Measurements from ENCODE around the gene TEP1. TPM values are rescaled to one million over a fixed set of nuclear protein-coding genes. Genes with fewer than 3 reads are reported as not detected.

The TEP1 gene
- total and polyA plus RNA-seq, 2 experiments from 2014 or later: 5.2 to 12.9 TPM

DNA sequence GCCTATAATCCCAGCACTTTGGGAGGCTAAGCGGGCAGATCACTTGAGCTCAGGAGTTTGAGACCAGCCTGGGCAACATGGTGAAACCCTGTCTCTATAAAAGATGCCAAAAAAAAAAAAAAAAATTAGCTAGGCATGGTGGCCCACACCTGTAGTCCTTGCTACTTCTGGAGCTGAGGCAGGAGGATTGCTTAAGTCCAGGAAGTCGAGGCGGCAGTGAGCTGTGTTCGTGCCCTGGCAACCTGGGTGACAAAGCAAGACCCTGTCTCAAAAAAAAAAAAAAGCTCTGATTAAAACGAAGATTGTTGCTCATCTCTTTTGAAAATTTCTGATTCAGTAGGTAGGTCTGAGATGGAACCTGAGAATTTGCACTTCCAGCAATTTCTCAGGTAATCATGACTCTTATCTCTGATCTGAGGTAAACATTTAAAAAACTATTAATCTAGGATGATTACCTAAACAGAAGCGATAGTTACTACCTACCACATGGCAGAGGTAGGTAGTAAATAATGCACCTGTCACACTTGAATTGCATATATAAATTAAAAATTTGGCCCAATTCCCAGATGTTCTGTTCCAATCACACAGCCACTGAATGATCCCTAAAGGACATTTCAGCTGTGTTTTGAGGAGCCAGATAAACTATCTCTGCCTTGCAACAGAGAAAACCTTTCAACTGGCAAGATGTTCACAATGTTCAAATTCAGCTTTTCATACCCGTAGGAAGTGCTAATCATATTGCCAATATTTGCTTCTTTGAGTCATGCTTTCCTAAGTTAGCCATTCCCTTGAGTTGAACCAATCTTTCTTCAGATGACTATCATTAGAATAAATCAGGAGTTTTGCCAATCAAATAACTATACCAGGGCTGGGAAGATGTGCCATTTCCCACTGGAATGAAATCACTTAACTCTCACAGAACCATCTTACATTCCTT is 4.2 kb upstream of the TEP1 start:
- no peaks in the 10 kb centered on the region for H3K4me1 ChIP-seq (ENCODE audit: insufficient read depth)
- DNase-seq: no peak
- no peak overlapping the region for H3K27ac ChIP-seq
- H3K4me2 ChIP-seq (ENCODE audit: unreplicated experiment): no peak overlapping the region
- no peak for TF ChIP-seq EZH2phosphoT487 (IDR thresholded peaks at IDR 0.05; ENCODE audit: insufficient read depth, low read depth)
- TF ChIP-seq EZH2 (IDR thresholded peaks at IDR 0.05; ENCODE audit: insufficient read depth, poor library complexity, severe bottlenecking): no peak
- no peak overlapping the region for H2AFZ ChIP-seq
- H3K9me2 ChIP-seq (ENCODE audit: insufficient read depth): no peaks in the 10 kb centered on the region
- H3K4me3 ChIP-seq: no peak overlapping the region
- no peaks in the 10 kb centered on the region for H3K27me3 ChIP-seq (replicated peaks; ENCODE audit: insufficient read depth)
- H3K79me2 ChIP-seq (ENCODE audit: insufficient read depth): no peaks in the 10 kb centered on the region
- WGBS, 2 experiments (ENCODE audit: low coverage in 1 of 2, low lambda C conversion rate in 2 of 2, missing lambda C conversion rate in 2 of 2): 61 to 65% methylated on average over 7 of the region's 7 CpGs
- H4K20me1 ChIP-seq (ENCODE audit: insufficient read depth): no peaks in the 10 kb centered on the region
- in situ Hi-C loops (cut with MboI): loop anchor here (5.0 kb wide), 1 partner anchor 195 kb away; no protein-coding TSS in a partner anchor
- H3K9me3 ChIP-seq (ENCODE audit: low read depth): no peaks in the 10 kb centered on the region
- H3K9ac ChIP-seq: no peak overlapping the region
- peaks cover 10% of the 10 kb centered on the region; the same call in 1 of the 2 replicates for H3F3A ChIP-seq (ENCODE audit: insufficient read depth)
- H3K36me3 ChIP-seq (ENCODE audit: low read depth): no peaks in the 10 kb centered on the region

GRCh38 chr14:20416223-20416622 is 2.9 kb upstream of the TEP1 start:
- Histone ChIP-seq H3F3A (ENCODE audit: insufficient read depth) (peaks cover 18% of the 10 kb centered on the region), H3K4me3 (no peak overlapping the region), H4K20me1 (ENCODE audit: insufficient read depth) (no peaks in the 10 kb centered on the region), H3K9me2 (ENCODE audit: insufficient read depth) (no peaks in the 10 kb centered on the region), H2AFZ (peak overlapping the region; percentile 70), H3K36me3 (ENCODE audit: low read depth) (no peaks in the 10 kb centered on the region), H3K4me1 (ENCODE audit: insufficient read depth) (peaks cover 8% of the 10 kb centered on the region), H3K27ac (no peak overlapping the region), H3K9me3 (ENCODE audit: low read depth) (no peaks in the 10 kb centered on the region), H3K27me3 (replicated peaks; ENCODE audit: insufficient read depth) (no peaks in the 10 kb centered on the region), H3K4me2 (ENCODE audit: unreplicated experiment) (no peak overlapping the region), H3K79me2 (ENCODE audit: insufficient read depth) (peaks cover 13% of the 10 kb centered on the region), H3K9ac (no peak overlapping the region)
- no peak for TF ChIP-seq EZH2 (IDR thresholded peaks at IDR 0.05; ENCODE audit: insufficient read depth, poor library complexity, severe bottlenecking)
- TF ChIP-seq EZH2phosphoT487 (IDR thresholded peaks at IDR 0.05; ENCODE audit: insufficient read depth, low read depth): no peak
- 87 to 89% methylated on average over 2 of the region's 2 CpGs for WGBS, 2 experiments (ENCODE audit: low coverage in 1 of 2, low lambda C conversion rate in 2 of 2, missing lambda C conversion rate in 2 of 2)
- in situ Hi-C loops (cut with MboI): loop anchor here (5.0 kb wide), 1 partner anchor 196 kb away; no protein-coding TSS in a partner anchor
- DNase-seq: no peak

- Histone ChIP-seq H3K27me3 (replicated peaks; ENCODE audit: insufficient read depth) (no peaks in the 10 kb centered on the region), H3K9me2 (ENCODE audit: insufficient read depth) (no peaks in the 10 kb centered on the region), H3K4me3 (no peak overlapping the region), H3K79me2 (ENCODE audit: insufficient read depth) (peaks cover 17% of the 10 kb centered on the region), H2AFZ (peak overlapping the region; percentile 70), H3K4me2 (ENCODE audit: unreplicated experiment) (no peak overlapping the region), H3K27ac (no peak overlapping the region), H3K4me1 (ENCODE audit: insufficient read depth) (peaks cover 8% of the 10 kb centered on the region), H3F3A (ENCODE audit: insufficient read depth) (peaks cover 18% of the 10 kb centered on the region), H3K9ac (no peak overlapping the region), H3K36me3 (ENCODE audit: low read depth) (no peaks in the 10 kb centered on the region), H4K20me1 (ENCODE audit: insufficient read depth) (no peaks in the 10 kb centered on the region), H3K9me3 (ENCODE audit: low read depth) (no peaks in the 10 kb centered on the region)
- WGBS, 2 experiments (ENCODE audit: low coverage in 1 of 2, low lambda C conversion rate in 2 of 2, missing lambda C conversion rate in 2 of 2): 24 to 28% methylated on average over 3 of the region's 3 CpGs
- in situ Hi-C loops (cut with MboI): loop anchor here (5.0 kb wide), 1 partner anchor 197 kb away; no protein-coding TSS in a partner anchor
- no peak for TF ChIP-seq EZH2 (IDR thresholded peaks at IDR 0.05; ENCODE audit: insufficient read depth, poor library complexity, severe bottlenecking)
- TF ChIP-seq EZH2phosphoT487 (IDR thresholded peaks at IDR 0.05; ENCODE audit: insufficient read depth, low read depth): no peak
- DNase-seq: peak; percentile 72
Measured at GRCh38 chr14:20415782-20416206, 2.5 kb upstream of the TEP1 start.

DNA sequence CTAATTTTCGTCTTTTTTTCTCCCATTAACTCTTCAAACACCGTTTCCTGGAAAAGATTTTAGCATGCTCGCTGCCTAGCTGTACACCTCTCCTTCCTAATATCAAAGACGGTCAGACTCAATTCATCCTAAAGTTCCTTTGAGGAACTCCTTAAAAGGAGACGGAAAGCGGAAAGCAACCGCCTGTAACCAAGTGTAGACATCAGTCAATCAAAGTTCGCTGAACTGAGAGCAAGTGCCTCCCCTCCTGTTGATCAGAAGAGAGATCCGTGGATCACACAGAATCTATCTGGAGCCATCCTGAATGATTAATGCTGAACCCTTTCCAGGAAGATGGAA is 412 bp upstream of the TEP1 start:
- Histone ChIP-seq H3K27me3 (replicated peaks; ENCODE audit: insufficient read depth) (no peaks in the 10 kb centered on the region), H3K79me2 (ENCODE audit: insufficient read depth) (peaks cover 30% of the 10 kb centered on the region), H2AFZ (peak overlapping the region; percentile 88), H3K27ac (peak overlapping the region; percentile 89), H3F3A (ENCODE audit: insufficient read depth) (peaks cover 18% of the 10 kb centered on the region), H3K36me3 (ENCODE audit: low read depth) (no peaks in the 10 kb centered on the region), H3K9me2 (ENCODE audit: insufficient read depth) (no peaks in the 10 kb centered on the region), H4K20me1 (ENCODE audit: insufficient read depth) (no peaks in the 10 kb centered on the region), H3K4me3 (peak overlapping the region; percentile 98), H3K9ac (peak overlapping the region; percentile 88), H3K4me1 (ENCODE audit: insufficient read depth) (peaks cover 17% of the 10 kb centered on the region), H3K9me3 (ENCODE audit: low read depth) (no peaks in the 10 kb centered on the region), H3K4me2 (ENCODE audit: unreplicated experiment) (peak overlapping the region; percentile 84)
- TF ChIP-seq EZH2phosphoT487 (IDR thresholded peaks at IDR 0.05; ENCODE audit: insufficient read depth, low read depth) (no peak), EZH2 (IDR thresholded peaks at IDR 0.05; ENCODE audit: insufficient read depth, poor library complexity, severe bottlenecking) (no peak)
- DNase-seq: peak; percentile 29
- in situ Hi-C loops (cut with MboI): no loop called here
- 8 to 17% methylated on average over 9 of the region's 9 CpGs for WGBS, 2 experiments (ENCODE audit: low coverage in 1 of 2, low lambda C conversion rate in 2 of 2, missing lambda C conversion rate in 2 of 2)

Data from GM23248 (cell line).